Measurements from ENCODE around the gene KRT36.
A peak's percentile ranks its signal among the peaks of the same experiment; 100 is the strongest.

The KRT36 gene

GRCh38 chr17:41500131-41500911 is 10.6 kb upstream of the KRT36 start:
- no peak for ATAC-seq

- no peak for ATAC-seq
These were observed 10.0 kb upstream of the KRT36 start for GRCh38 chr17:41499714-41500113.

GRCh38 chr17:41498276-41498675 is 8.6 kb upstream of the KRT36 start:
- ATAC-seq, result no peak

DNA sequence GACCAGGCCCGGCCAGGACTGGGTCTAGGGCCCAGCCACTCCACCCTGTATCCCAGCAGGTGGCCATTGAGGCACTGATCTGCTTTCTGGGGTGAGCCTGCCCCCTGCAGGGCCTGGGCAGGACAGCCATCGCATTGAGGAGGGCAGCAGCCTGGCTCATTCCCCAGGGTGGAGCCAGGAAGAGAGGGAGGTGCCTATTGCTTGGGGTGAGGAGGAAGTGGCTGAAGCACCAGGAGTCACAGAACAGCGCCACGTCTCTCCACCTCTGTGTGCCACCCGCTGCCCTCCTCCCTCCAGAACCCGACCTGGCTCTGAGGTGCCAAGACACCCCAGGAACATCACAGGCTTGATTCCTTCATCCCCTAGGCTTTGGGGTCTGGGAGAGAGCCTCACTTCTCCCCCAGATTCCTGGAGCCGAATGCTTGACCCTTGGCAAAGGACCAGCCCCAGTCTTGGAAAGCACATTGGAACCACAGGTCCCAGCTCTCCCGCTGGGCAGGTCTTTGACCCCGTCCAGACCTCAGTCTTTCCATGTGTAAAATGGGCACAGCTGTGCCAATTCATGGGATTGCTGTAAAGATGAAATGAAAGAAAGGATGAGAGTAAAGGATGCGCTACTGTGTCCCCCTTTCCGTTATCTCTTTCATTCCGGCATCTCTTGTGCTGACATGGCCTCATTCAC is 7.2 kb upstream of the KRT36 start:
- peak; percentile 73 to 80 for ATAC-seq

GRCh38 chr17:41494524-41494923 is 4.8 kb upstream of the KRT36 start:
- ATAC-seq, result no peak

DNA sequence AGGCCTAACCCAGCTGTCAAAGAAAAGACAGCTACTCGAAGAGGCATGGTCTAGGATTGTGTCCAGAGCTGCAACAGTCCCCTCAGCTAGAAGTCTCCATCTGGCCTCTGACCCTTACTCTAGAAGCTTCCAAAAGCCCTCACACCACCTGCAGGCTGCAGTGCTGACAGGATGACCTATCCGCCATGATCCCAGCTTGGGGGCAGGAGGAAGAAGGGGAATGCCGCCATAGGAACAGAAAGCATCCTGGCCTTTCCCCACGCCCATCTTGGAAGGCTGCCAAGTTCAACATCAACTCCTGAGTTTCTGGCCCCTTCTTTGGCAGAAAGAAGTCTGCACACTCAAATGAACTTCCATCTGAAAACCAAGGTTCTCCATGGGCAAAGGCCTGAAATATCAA is 3.1 kb upstream of the KRT36 start:
- ATAC-seq, result no peak

- no peak for ATAC-seq
These were observed 2.6 kb upstream of the KRT36 start for GRCh38 chr17:41492351-41492750.

GRCh38 chr17:41491476-41491875 is 1.8 kb upstream of the KRT36 start:
- ATAC-seq, result no peak

DNA sequence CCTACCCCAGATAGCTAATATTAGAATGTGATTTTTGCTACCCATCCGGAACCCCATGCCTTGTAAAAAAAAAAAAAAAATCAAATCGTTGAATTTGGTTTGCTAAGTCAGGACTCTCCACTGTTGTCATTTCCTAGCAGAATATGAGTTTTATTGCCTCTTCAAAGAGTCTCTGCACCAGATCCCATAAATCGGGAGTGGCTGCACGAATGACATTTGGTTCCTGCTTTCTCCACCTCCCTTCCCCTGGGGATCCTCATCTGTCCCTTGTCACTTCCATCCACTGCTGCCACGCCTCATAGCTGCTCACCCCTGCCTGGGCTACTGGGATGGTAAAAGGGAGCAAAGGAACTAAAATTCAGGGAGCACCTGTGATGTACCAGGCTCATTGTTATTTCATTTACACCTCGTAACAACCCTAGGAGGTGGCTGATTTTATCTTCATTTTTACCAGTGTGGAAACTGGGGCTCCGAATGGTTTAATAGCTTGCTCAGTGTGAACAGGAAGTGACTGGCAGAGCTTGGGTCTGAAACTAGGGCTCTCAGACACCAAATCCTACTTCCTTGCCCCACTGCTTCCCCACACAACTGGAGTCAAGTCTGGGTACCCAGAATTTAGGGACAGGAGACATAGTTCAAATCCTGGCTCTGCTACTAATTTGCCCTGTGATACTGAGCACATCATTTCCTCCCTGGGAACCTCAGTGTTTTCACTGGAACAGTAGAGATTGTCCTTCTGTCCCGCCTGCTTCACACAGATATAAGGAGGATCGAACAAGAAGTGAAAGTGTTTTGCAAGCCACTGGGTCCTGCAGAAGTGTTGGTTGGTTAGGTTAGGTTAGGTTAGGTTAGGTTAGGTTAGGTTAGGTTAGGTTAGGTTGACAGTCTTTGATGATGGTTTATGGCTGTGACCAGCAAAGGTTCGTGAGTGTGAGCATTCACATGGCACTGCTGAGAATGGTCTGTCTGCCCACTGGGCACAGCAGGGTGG is 585 bp upstream of the KRT36 start:
- no peak for ATAC-seq

DNA sequence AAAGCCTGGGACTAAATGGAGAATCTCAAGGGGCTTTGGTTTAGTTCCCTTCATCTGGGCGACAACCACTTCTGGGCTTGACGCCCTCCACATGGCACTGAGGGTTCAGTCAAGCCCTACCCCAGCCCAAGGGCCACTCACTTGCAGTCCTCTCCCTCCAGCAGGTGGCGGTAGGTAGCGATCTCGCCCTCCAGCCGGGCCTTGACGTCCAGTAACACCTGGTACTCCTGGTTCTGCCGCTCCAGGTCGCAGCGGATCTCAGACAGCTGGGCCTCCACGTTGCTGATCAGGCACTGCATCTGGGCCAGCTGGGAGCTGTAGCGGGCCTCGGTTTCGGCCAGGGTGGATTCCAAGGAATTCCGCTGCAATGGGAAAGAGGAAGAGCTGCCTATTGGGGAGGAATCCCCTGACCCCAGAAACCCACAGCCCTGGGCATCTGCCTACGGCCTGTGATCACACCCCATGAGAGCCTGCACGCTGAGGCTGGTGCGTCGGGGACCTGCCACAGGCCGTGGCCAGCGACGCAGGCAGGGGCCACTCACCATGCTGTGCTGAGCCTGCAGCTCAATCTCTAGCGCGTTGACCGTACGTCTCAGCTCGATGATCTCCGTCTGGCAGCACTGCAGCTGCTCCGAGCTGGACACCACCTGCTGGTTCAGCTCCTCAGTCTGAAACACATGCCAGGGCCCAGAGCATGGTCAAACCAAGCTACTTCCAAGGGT is 2.7 kb downstream of the KRT36 start:
- no peak for ATAC-seq

- ATAC-seq, result no peak
These were observed 3.4 kb downstream of the KRT36 start for GRCh38 chr17:41486316-41486715.

DNA sequence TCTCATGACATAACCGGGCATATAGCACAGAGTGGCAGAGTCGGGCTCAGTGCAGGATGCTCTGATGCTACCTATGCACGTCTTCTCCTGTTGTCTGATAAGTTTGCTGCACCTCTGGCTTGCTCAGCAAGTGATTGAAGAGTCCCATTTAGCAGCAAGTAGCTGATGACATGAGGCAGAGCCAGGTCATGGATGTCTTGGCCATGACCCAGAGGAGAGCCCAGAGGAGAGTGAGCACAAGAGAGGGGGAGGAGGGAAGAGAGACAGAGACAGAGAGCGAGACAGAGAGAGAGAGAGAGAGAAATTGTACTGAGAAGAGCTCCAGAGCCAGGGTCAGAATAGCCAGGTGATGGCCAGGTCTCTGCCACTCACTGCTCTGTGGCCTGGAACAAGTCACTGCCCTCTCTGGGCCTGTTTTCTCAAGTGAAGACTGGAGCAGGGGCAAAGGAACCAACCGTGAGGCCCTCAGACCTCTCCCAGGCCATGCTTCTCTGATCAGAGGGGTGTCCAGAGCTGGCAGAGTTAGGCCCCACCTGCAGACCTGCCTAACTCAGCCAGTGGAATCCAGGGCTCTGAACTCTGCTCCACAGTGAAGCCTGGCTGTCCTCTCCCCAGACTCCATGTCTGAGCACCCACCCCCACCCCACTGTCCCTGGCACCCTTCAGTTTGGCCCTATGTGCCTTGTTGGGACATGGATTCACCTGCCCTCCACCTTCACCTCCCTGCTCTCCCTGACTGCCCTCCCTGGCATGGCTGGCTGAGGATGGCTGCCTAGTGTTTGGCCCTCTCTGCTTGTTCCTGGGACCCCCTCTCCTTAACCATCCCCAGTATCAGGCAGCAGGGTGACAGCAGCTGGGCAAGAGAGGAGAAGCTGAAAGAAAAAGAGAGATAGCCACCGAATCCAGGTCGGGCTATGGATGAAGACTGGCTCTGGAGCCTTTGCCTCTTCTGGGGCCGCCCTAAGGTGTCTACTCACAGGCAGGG is 4.5 kb downstream of the KRT36 start:
- no peak for ATAC-seq

DNA sequence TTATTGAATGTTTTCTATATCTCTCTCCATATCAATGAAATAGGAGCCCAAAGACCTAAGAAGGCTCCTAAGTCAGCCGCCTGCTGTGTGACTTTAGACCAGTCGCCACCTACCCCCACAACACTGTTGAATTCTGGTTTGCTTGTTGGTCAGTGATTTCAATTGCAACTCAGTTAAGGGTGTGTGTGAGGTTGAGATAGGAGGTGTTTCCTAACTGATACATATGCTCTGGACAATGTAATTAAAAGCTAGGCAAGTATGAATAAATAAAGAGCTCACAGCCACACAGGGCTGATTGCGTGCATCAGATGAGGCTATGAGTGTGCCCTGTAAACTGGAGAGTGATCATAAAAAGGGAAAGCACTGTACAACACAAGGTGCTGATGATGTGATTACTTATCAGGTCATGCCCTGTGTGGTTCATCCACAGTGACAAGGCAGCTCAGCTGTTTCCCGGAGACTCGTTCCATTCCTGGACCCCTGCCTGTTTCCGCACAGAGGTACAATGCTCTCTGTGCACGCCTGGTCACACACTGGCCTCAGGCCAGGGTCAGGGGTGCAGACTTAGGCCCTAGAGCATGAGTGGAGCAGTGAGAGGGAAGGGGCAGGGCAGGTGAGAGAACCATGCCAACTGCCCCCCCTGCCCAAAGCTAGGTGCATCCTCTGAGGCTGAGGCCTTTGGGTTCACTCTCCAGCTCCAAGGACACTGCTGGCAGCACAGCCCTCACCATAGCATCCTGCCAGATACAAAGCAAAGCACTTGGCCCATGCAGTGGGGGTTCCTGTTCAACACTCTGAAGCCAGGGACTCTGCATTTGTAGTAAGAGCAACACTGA is 5.5 kb downstream of the KRT36 start:
- no peak for ATAC-seq

GRCh38 chr17:41483531-41483930 is 6.2 kb downstream of the KRT36 start:
- ATAC-seq, result no peak

DNA sequence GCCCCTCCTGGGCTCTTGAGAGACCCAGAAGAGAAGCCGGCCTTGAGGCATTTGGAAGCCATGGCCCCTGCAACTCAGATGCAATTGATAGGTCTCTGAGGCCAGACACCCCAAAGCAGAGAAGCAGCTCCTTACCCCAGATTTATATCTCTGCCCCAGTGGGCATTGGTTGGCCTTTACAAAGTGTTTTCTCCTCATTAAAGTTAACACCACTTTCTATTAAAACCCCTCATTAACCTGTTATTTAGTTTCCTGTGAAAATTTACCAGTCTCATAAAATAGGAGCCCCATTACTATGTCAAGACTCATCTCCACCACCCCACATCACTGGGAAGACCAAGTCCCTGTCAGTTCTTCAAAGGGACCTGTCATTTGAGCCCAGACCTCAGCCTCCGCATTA is 8.7 kb downstream of the KRT36 start, which contains the start of gene KRT35:
Gene KRT35 (minus strand): TSS at position 116 of the 400 bp plus-strand sequence. CDS start 54 bp downstream, at position 62.
- no peak for ATAC-seq

DNA sequence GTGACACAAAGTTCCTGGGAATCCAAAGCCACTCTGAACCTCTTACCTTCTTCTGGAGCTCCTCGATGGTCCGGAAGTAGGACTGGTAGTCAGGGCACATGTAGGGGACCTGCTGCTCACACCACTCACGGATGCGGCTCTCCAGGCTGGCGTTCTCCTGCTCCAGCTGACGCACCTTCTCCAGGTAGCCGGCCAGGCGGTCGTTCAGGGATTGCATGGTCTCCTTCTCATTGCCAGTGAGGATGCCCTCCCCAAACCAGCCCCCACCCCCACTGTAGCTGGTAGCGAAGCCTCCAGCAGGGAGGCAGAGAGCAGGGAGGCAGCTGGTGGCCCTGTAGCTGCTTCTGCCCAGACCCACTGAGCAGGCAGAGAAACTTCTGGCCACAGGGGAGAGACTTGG is 9.1 kb downstream of the KRT36 start:
- ATAC-seq, result no peak

GRCh38 chr17:41480136-41480535 is 9.6 kb downstream of the KRT36 start:
- no peak for ATAC-seq

DNA sequence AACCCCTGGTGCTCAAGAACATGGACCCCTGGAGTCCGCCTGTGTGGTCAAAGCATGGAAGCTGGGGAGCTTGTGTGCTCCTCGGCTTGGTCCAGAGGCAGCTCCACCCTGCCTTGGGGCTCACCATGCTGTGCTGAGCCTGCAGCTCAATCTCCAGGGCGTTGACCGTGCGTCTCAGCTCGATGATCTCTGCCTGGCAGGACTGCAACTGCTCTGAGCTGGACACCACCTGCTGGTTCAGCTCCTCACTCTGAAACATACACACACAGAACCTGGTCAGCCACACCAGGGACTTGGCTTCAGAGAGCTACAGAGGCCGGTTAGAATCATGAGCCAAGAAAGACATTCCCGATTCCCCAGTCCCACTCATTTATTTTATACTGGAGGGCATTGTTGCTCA is 11.5 kb downstream of the KRT36 start:
- ATAC-seq, result no peak

DNA sequence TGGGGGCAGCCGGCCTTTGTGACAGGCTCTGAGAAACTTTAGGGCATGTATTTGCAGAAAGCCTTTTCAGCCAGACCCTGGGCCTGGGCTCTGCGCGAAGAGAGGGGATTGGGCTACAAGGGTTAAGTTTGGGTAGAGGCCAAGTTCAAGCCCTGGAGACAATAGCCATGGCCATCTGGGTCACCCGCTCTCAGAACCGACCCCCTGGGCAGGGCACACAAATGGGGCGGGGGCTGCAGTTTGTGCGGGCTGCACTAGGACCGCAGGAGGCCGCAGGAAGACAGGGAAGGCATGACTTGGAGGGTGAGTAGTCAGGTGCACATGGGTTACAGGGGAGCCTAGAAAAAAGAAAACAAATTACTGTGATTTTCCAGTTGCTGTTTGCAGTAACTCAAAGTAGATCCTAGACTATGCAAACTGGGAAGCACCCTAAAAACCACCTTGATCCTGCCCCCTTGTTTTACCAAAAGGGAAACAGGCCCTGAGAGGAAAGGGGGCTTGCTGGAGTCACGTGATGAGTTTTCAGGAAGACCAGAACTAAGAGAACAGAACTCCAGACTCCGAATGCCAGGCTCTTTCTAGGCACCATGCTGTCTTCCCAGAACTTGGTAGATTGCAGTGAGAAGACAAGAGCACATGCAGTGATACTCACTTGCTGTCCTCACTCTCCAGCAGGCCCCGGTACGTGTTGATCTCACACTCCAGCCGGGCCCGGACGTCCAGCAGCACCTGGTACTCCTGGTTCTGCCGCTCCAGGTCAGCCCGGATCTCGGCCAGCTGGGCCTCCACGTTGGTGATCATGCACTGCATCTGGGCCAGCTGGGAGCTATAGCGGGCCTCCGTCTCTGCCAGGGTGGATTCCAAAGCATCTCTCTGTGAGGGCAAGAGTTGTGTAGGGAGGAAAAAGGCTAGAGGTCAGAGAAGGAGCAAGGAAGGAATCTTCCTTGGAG is 12.6 kb downstream of the KRT36 start:
- no peak for ATAC-seq

All from activated CD4-positive, CD25-positive, alpha-beta regulatory T cell treated with anti-CD3 and anti-CD28 coated beads, Interleukin-2, amount 50 U/mL, for 24 hours (primary cell).